GM13976 (cell line): ENCODE measurements around the gene NGLY1.

Source experiments
- DNase-seq: peaks from one replicate; pipeline ENCODE4 v3.0.0; 2012; ENCODE audit warnings: low spot score
- in situ Hi-C: fragments of 300-500 bp; cut with MboI; formaldehyde crosslinking; loops from one replicate; pipeline ENCODE4 v1.12.0; 2022; ENCODE audit warnings: low sequenced_read_pairs, mixed read lengths, inconsistent platforms; ENCODE audit not compliant: unreplicated experiment
- TF ChIP-seq, protein P1 (sequence below): IDR thresholded peaks from 2 replicates; pipeline ENCODE4 v1.5.1; 2012; ENCODE audit warnings: borderline replicate concordance, mild to moderate bottlenecking; ENCODE audit not compliant: insufficient read depth; ENCODE audit errors: extremely low read depth, missing control alignments, control extremely low read depth

The NGLY1 gene

DNA sequence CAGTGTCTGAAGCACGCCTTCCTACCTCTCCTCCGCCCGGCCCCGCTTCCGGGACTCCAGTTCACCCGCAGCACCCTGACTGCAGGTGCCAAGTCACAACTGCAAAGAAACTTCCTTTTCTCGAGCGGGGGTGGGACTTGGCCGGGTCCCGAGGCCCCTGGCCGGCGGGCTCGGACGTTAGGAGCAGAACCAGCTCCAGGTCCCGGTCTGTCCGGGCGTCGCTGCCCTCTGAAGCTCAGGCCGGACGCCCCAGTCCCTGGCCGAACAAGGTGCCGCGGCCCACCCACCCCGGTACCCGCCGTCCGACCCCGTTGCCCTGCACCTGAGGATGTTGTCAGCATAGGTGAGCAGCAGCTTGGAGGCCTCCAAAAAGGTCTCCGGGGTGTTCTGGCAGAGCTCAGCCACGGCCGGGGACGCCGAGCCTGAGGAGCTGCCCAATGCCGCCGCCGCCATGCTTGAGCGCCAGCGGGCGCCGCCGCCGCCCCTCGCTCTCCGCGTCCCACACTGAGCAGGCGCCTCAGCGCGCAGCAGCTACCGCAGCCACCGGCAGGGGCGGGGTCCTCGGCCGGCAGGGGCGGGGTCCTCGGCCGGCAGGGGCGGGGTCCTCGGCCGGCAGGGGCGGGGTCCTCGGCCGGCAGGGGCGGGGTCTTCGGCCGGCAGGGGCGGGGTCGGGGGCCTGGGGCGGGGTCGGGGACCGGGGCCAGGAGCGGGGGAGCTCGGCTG is at the start of gene NGLY1:
NGLY1 (minus strand) TSS at position 506 of the 723 bp plus-strand sequence; CDS start at position 453, 53 bp downstream.
- peak; percentile 90 for DNase-seq
- in situ Hi-C loops, result no loop called here
- TF ChIP-seq, protein P1, sequence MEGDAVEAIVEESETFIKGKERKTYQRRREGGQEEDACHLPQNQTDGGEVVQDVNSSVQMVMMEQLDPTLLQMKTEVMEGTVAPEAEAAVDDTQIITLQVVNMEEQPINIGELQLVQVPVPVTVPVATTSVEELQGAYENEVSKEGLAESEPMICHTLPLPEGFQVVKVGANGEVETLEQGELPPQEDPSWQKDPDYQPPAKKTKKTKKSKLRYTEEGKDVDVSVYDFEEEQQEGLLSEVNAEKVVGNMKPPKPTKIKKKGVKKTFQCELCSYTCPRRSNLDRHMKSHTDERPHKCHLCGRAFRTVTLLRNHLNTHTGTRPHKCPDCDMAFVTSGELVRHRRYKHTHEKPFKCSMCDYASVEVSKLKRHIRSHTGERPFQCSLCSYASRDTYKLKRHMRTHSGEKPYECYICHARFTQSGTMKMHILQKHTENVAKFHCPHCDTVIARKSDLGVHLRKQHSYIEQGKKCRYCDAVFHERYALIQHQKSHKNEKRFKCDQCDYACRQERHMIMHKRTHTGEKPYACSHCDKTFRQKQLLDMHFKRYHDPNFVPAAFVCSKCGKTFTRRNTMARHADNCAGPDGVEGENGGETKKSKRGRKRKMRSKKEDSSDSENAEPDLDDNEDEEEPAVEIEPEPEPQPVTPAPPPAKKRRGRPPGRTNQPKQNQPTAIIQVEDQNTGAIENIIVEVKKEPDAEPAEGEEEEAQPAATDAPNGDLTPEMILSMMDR, result no peak

- in situ Hi-C loops, result no loop called here
- DNase-seq, result no peak
- TF ChIP-seq, protein P1, result peak; percentile 37
Observed at GRCh38 chr3:25831578-25831977, 48.3 kb upstream of the NGLY1 start.

GRCh38 chr3:25830373-25831280 is 47.4 kb upstream of the NGLY1 start:
- in situ Hi-C loops, result no loop called here
- DNase-seq, result no peak
- TF ChIP-seq, protein P1, result no peak

DNA sequence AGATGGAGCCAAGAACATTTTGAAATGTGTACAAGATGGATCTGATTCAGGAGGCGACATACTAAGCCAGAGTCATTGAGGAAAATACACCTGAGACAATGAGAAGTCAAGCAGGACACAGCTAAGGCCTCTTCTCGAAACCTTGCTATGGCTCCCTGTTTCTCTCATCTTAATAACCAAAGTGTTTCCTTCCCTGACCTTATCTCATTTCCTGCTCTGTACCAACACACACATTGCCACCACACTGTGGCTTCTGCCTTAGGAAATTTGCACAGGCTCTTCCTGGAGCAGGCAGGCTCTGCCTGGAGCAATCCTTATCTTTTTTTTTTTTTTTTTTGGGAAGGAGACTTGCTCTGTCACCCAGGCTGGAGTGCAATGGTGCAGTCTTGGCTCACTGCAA is 43.3 kb upstream of the NGLY1 start:
- TF ChIP-seq, protein P1, result no peak
- DNase-seq, result no peak
- in situ Hi-C loops, result no loop called here

- no peak for DNase-seq
- TF ChIP-seq, protein P1, result no peak
- in situ Hi-C loops, result no loop called here
Observed at GRCh38 chr3:25823314-25823713, 40.1 kb upstream of the NGLY1 start.

DNA sequence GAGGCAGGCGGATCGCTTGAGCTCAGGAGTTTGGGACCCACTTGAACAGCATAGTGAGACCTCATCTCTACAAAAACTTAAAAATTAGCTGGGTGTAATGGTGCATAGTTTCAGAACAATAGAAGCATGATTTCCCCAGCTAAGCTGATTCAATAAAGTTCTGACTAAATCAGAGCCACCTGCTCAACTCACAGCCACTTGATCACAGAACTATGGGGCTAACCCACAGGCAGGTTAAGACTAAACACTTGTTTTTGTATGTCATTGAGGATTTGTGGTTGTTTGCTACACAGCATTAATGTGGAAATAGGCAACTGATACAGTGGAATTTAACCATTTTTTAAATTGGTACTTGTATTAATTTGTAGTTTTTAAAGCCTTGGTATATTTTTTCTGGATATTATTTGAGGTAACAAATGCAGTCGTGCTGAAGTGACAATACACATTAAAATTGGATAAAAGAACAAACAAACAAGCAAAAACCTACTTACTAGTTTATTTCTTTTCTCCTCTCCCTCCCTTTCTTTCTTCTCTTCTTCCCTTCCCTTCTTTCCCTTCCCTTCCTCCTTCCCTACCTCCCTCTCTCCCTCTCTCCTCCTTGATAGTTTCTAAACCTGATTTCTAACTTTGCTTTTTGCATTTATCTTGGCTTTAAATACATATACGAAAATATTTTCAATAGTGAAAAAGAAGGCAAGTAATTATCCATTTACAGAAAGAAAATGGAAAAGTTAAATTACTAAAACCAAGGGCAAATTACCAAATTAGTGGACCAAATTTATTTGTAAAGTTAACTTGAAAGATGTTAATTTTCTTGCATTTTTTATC is 38.7 kb upstream of the NGLY1 start:
- no peak for DNase-seq
- TF ChIP-seq, protein P1, result no peak
- in situ Hi-C loops, result no loop called here
